Measurements from ENCODE around the gene TCL1A. TPM values are rescaled to one million over a fixed set of nuclear protein-coding genes. Genes with fewer than 3 reads are reported as not detected.

TCL1A gene
- polyA plus RNA-seq, 1 experiment: not detected

- Histone ChIP-seq H3K4me3 (ENCODE audit: low read depth, low read length) (no peak overlapping the region), H3K9me3 (ENCODE audit: control insufficient read depth, insufficient read depth, low read length) (peaks cover 4% of the 10 kb centered on the region; the same call in 1 of the 2 replicates), H3K27ac (ENCODE audit: low read depth, low read length) (no peak overlapping the region), H3K27me3 (ENCODE audit: control insufficient read depth, insufficient read depth, low read length) (peaks cover 2% of the 10 kb centered on the region)
- ChIA-PET CTCF (interaction anchor here (1.0 kb wide), 1 partner anchor 47 kb away, joined by 3 read pairs; no protein-coding TSS in a partner anchor), POLR2A (no interaction called here)
- no peak for TF ChIP-seq CTCF (IDR thresholded peaks at IDR 0.05; ENCODE audit: low read depth, low read length)
- DNase-seq (ENCODE audit: low read depth, low spot score): no peak
Observed at GRCh38 chr14:95664546-95664945, 49.4 kb downstream of the TCL1A start.

- Histone ChIP-seq H3K27me3 (ENCODE audit: control insufficient read depth, insufficient read depth, low read length) (peaks cover 2% of the 10 kb centered on the region), H3K27ac (ENCODE audit: low read depth, low read length) (no peak overlapping the region), H3K4me3 (ENCODE audit: low read depth, low read length) (no peak overlapping the region), H3K9me3 (ENCODE audit: control insufficient read depth, insufficient read depth, low read length) (peaks cover 4% of the 10 kb centered on the region; the same call in 1 of the 2 replicates)
- no peak for DNase-seq (ENCODE audit: low read depth, low spot score)
- ChIA-PET POLR2A (no interaction called here), CTCF (interaction anchor here (1.0 kb wide), 1 partner anchor 47 kb away, joined by 3 read pairs; no protein-coding TSS in a partner anchor)
- no peak for TF ChIP-seq CTCF (IDR thresholded peaks at IDR 0.05; ENCODE audit: low read depth, low read length)
Observed at GRCh38 chr14:95664066-95664465, 49.9 kb downstream of the TCL1A start.

GRCh38 chr14:95663226-95663797 is 50.6 kb downstream of the TCL1A start:
- CTCF ChIA-PET: no interaction called here
- H3K27me3 ChIP-seq (ENCODE audit: control insufficient read depth, insufficient read depth, low read length): peaks cover 2% of the 10 kb centered on the region
- POLR2A ChIA-PET: no interaction called here

GRCh38 chr14:95662376-95663186 is 51.3 kb downstream of the TCL1A start:
- ChIA-PET CTCF (no interaction called here), POLR2A (no interaction called here)
- H3K4me3 ChIP-seq (ENCODE audit: low read depth, low read length): no peak overlapping the region
- H3K27me3 ChIP-seq (ENCODE audit: control insufficient read depth, insufficient read depth, low read length): peaks cover 2% of the 10 kb centered on the region
- no peak for DNase-seq (ENCODE audit: low read depth, low spot score)
- no peak overlapping the region for H3K27ac ChIP-seq (ENCODE audit: low read depth, low read length)
- H3K9me3 ChIP-seq (ENCODE audit: control insufficient read depth, insufficient read depth, low read length): peaks cover 4% of the 10 kb centered on the region; the same call in 1 of the 2 replicates
- TF ChIP-seq CTCF (IDR thresholded peaks at IDR 0.05; ENCODE audit: low read depth, low read length): no peak

More at GRCh38 chr14:95663226-95663797, 50.6 kb downstream of the TCL1A start:
- H3K9me3 ChIP-seq (ENCODE audit: control insufficient read depth, insufficient read depth, low read length): peaks cover 4% of the 10 kb centered on the region; the same call in 1 of the 2 replicates
- DNase-seq (ENCODE audit: low read depth, low spot score): no peak
- H3K4me3 ChIP-seq (ENCODE audit: low read depth, low read length): no peak overlapping the region
- H3K27ac ChIP-seq (ENCODE audit: low read depth, low read length): no peak overlapping the region
- TF ChIP-seq CTCF (IDR thresholded peaks at IDR 0.05; ENCODE audit: low read depth, low read length): no peak

All from AG04450 (cell line).